Endothelial cell of umbilical vein (primary cell): Measurements from ENCODE around the gene TMEM217.

ENCODE experiments used
- EZH2 ChIP-seq: IDR thresholded peaks from 2 replicates; pipeline ENCODE4 v1.6.1; 2012; ENCODE audit warnings: borderline replicate concordance, low read depth, mild to moderate bottlenecking, moderate library complexity, low read length, inconsistent platforms; ENCODE audit not compliant: severe bottlenecking
- FOS ChIP-seq: IDR thresholded peaks from 2 replicates; pipeline ENCODE4 v1.6.1; 2011; ENCODE audit warnings: mild to moderate bottlenecking, low read length, moderate library complexity, borderline replicate concordance; ENCODE audit not compliant: insufficient read depth
- GATA2 ChIP-seq: IDR thresholded peaks from 2 replicates; pipeline ENCODE4 v1.7.0; 2011; ENCODE audit warnings: low read depth, mild to moderate bottlenecking, moderate library complexity, mixed read lengths, low read length; ENCODE audit not compliant: insufficient read length, insufficient read depth
- JUN ChIP-seq: IDR thresholded peaks from 2 replicates; pipeline ENCODE4 v1.6.1; 2011; ENCODE audit warnings: borderline replicate concordance, low read depth; ENCODE audit not compliant: insufficient read length, insufficient read depth
- MAX ChIP-seq: IDR thresholded peaks from 2 replicates; pipeline ENCODE4 v1.6.1; 2011; ENCODE audit not compliant: insufficient read depth, insufficient read length
- MYC ChIP-seq: IDR thresholded peaks from one replicate; pipeline ENCODE4 v1.6.1; 2011; ENCODE audit warnings: mild to moderate bottlenecking, low read depth, low read length
- POLR2A ChIP-seq: IDR thresholded peaks from 2 replicates; pipeline ENCODE4 v1.6.1; 2012; ENCODE audit warnings: low read depth, mild to moderate bottlenecking, control low read depth, low read length
- POLR2AphosphoS5 ChIP-seq: IDR thresholded peaks from 2 replicates; pipeline ENCODE4 v1.6.1; 2012; ENCODE audit warnings: low read depth, mild to moderate bottlenecking, control low read depth, low read length, moderate library complexity; ENCODE audit not compliant: insufficient read depth
- TF ChIP-seq, protein P1 (sequence below), 2 donors: IDR thresholded peaks; 1 replicate in 1 of 2; 2 replicates in 1 of 2; pipeline ENCODE4 v1.5.1; 2011; ENCODE audit warnings: low read length in 2 of 2, mild to moderate bottlenecking in 2 of 2, moderate library complexity in 2 of 2, control low read depth in 1 of 2, inconsistent platforms in 1 of 2, low read depth in 1 of 2; ENCODE audit not compliant: insufficient read depth in 1 of 2; ENCODE audit errors: extremely low read depth in 1 of 2

DNA sequence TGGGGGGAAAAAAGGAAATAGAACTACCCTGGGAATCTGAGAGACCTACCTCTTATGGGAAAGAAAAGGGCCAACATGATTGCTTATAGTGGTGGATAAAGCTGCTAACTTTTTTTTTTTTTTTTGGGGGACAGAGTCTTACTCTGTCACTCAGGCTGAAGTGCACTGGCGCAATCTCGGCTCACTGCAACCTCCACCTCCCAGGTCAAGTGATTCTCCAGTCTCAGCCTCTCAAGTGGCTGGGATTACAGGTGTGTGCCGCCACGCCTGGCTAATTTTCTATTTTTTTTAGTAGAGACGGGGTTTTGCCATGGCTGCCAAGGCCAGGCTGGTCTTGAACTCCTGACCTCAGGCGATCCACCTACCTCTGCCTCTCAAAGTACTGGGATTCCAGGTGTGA is 39.9 kb downstream of the TMEM217 start:
- TF ChIP-seq, protein P1, sequence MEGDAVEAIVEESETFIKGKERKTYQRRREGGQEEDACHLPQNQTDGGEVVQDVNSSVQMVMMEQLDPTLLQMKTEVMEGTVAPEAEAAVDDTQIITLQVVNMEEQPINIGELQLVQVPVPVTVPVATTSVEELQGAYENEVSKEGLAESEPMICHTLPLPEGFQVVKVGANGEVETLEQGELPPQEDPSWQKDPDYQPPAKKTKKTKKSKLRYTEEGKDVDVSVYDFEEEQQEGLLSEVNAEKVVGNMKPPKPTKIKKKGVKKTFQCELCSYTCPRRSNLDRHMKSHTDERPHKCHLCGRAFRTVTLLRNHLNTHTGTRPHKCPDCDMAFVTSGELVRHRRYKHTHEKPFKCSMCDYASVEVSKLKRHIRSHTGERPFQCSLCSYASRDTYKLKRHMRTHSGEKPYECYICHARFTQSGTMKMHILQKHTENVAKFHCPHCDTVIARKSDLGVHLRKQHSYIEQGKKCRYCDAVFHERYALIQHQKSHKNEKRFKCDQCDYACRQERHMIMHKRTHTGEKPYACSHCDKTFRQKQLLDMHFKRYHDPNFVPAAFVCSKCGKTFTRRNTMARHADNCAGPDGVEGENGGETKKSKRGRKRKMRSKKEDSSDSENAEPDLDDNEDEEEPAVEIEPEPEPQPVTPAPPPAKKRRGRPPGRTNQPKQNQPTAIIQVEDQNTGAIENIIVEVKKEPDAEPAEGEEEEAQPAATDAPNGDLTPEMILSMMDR (IDR thresholded peaks at IDR 0.05; ENCODE audit: extremely low read depth in 1 of 2, insufficient read depth in 1 of 2, low read depth in 1 of 2, low read length in 2 of 2): no peak
- TF ChIP-seq POLR2A: no peak
- no peak for TF ChIP-seq POLR2AphosphoS5
- TF ChIP-seq EZH2: no peak
- no peak for TF ChIP-seq JUN
- TF ChIP-seq MYC: no peak
- TF ChIP-seq FOS: no peak
- TF ChIP-seq MAX: no peak
- no peak for TF ChIP-seq GATA2
